IMR-90 (cell line): Measurements from ENCODE around the gene DENND1A. TPM values are rescaled to one million over a fixed set of nuclear protein-coding genes. Genes with fewer than 3 reads are reported as not detected.

Experiments
- ATAC-seq: fragments of 200-7000 bp; cut with Tn5 transposase; 2 replicates; pipeline ENCODE4 v1.9.1; 2020; ENCODE audit warnings: low read depth, mild to moderate bottlenecking, moderate library complexity
- BruUV-seq: library from RNA; stranded (reverse); fragments of 400-500 nt; replicated peaks from 2 replicates; lab custom pipeline; 2021; lab: Mats Ljungman, UMichigan
- CTCF ChIA-PET: fragments of 300-600 bp; formaldehyde crosslinking; extraction: SDS; loops from one replicate; lab custom pipeline; 2021; ENCODE audit warnings: antibody characterized with exemption; lab: Yijun Ruan, JAX
- POLR2A ChIA-PET: fragments of 300-600 bp; sonication (Branson Sonifier 250); formaldehyde crosslinking; loops from one replicate; lab custom pipeline; 2022; ENCODE audit warnings: antibody characterized with exemption; ENCODE audit not compliant: unreplicated experiment; lab: Charles Lee
- DNase-seq: peaks from one replicate; pipeline ENCODE4 v3.0.0; 2013
- H2AFZ ChIP-seq: replicated peaks from 2 replicates; pipeline ENCODE3; 2013; ENCODE audit warnings: low read length, mild to moderate bottlenecking; ENCODE audit not compliant: poor library complexity
- H2AK5ac ChIP-seq: 2 replicates; pipeline ENCODE4 v1.6.1; 2013; ENCODE audit warnings: low read depth, low read length, inconsistent platforms
- H2AK9ac ChIP-seq: replicated peaks from 2 replicates; pipeline ENCODE3; 2013; ENCODE audit warnings: mild to moderate bottlenecking, low read depth, low read length, moderate library complexity; ENCODE audit not compliant: poor library complexity
- H2BK120ac ChIP-seq: 2 replicates; pipeline ENCODE4 v1.6.1; 2013; ENCODE audit warnings: low read depth, low read length, inconsistent platforms
- H2BK15ac ChIP-seq: 3 replicates; pipeline ENCODE4 v1.6.1; 2013; ENCODE audit warnings: low read depth, low read length, inconsistent platforms
- H2BK20ac ChIP-seq: 2 replicates; pipeline ENCODE4 v1.6.1; 2013; ENCODE audit warnings: low read depth, mild to moderate bottlenecking, inconsistent platforms, low read length, moderate library complexity
- H2BK5ac ChIP-seq: 2 replicates; pipeline ENCODE4 v1.6.1; 2013; ENCODE audit warnings: mild to moderate bottlenecking, low read depth, low read length, inconsistent platforms; ENCODE audit not compliant: poor library complexity, severe bottlenecking
- H3K14ac ChIP-seq: replicated peaks from 2 replicates; pipeline ENCODE4 v1.6.1; 2013; ENCODE audit warnings: low read depth, low read length, inconsistent platforms
- H3K18ac ChIP-seq: 2 replicates; pipeline ENCODE4 v1.6.1; 2013; ENCODE audit warnings: low read depth, low read length, control low read depth
- H3K23ac ChIP-seq: 2 replicates; pipeline ENCODE4 v1.6.1; 2013; ENCODE audit warnings: low read depth, low read length, inconsistent platforms
- H3K27ac ChIP-seq: 2 replicates; pipeline ENCODE4 v1.5.1; 2013; ENCODE audit warnings: mild to moderate bottlenecking, control low read depth, low read length; ENCODE audit not compliant: insufficient read depth
- H3K27me3 ChIP-seq: 2 replicates; pipeline ENCODE4 v1.6.1; 2013; ENCODE audit warnings: low read length; ENCODE audit not compliant: control insufficient read depth, insufficient read depth
- H3K36me3 ChIP-seq: 2 replicates; pipeline ENCODE4 v1.6.1; 2013; ENCODE audit warnings: low read length, mixed read lengths; ENCODE audit not compliant: control insufficient read depth, insufficient read depth
- H3K4ac ChIP-seq: 2 replicates; pipeline ENCODE4 v1.6.1; 2013; ENCODE audit warnings: low read depth, low read length, inconsistent platforms
- H3K4me1 ChIP-seq: 2 replicates; pipeline ENCODE4 v1.6.1; 2013; ENCODE audit warnings: low read length, mixed read lengths; ENCODE audit not compliant: control insufficient read depth, insufficient read depth
- H3K4me2 ChIP-seq: 2 replicates; pipeline ENCODE4 v1.6.1; 2013; ENCODE audit warnings: low read depth, mild to moderate bottlenecking, control low read depth, low read length, moderate library complexity
- H3K4me3 ChIP-seq: 2 replicates; pipeline ENCODE4 v1.5.1; 2013; ENCODE audit warnings: low read depth, mild to moderate bottlenecking, control low read depth, low read length, moderate library complexity; ENCODE audit not compliant: insufficient read depth
- H3K56ac ChIP-seq: 2 replicates; pipeline ENCODE4 v1.6.1; 2013; ENCODE audit warnings: low read length, inconsistent platforms; ENCODE audit not compliant: insufficient read depth; ENCODE audit errors: extremely low read depth
- H3K79me1 ChIP-seq, 2 experiments: 2 replicates each; pipeline ENCODE4 v1.6.1; 2013; ENCODE audit warnings: low read length in 2 of 2, inconsistent platforms in 1 of 2, low read depth in 1 of 2
- H3K9ac ChIP-seq: 2 replicates; pipeline ENCODE4 v1.6.1; 2013; ENCODE audit warnings: low read depth, low read length, control low read depth
- H3K9me1 ChIP-seq: 2 replicates; pipeline ENCODE4 v1.6.1; 2013; ENCODE audit warnings: low read length, inconsistent platforms; ENCODE audit not compliant: insufficient read depth
- H3K9me3 ChIP-seq: 2 replicates; pipeline ENCODE4 v1.6.1; 2013; ENCODE audit warnings: low read length; ENCODE audit not compliant: control insufficient read depth, insufficient read depth
- H4K20me1 ChIP-seq: 2 replicates; pipeline ENCODE4 v1.6.1; 2013; ENCODE audit warnings: low read length, inconsistent platforms; ENCODE audit not compliant: insufficient read depth
- H4K5ac ChIP-seq: 2 replicates; pipeline ENCODE4 v1.6.1; 2013; ENCODE audit warnings: mild to moderate bottlenecking, low read depth, low read length, control low read depth
- H4K8ac ChIP-seq, 2 experiments: 2 replicates each; pipeline ENCODE4 v1.6.1; 2013; ENCODE audit warnings: low read depth in 2 of 2, low read length in 2 of 2, control low read depth in 1 of 2, inconsistent platforms in 1 of 2
- H4K91ac ChIP-seq: 2 replicates; pipeline ENCODE4 v1.6.1; 2013; ENCODE audit warnings: low read depth, low read length, inconsistent platforms; ENCODE audit not compliant: insufficient read depth
- MAFK ChIP-seq: IDR thresholded peaks from 2 replicates; pipeline ENCODE4 v1.6.1; 2012; ENCODE audit warnings: low read depth, low read length, improper control_type of control experiment
- WGBS, 2 experiments: methylation state at CpG; one replicate each; pipeline versions ENCODE4 v1.1.5 to v1.1.7; 2013; ENCODE audit warnings: missing lambda C conversion rate in 2 of 2; ENCODE audit not compliant: insufficient read length in 1 of 2; ENCODE audit errors: extremely low coverage in 2 of 2; 5-methylcytosine and 5-hydroxymethylcytosine counted together
- dilution Hi-C: fragments of 300-500 bp; cut with HindIII; formaldehyde crosslinking; loops from one replicate; pipeline ENCODE4 v1.14.3; 2018; ENCODE audit warnings: low sequenced_read_pairs; ENCODE audit not compliant: unreplicated experiment
- in situ Hi-C: fragments of 300-500 bp; cut with MboI; formaldehyde crosslinking; loops from 3 replicates; pipeline ENCODE4 v1.14.3; 2019; ENCODE audit warnings: low sequenced_read_pairs, inconsistent platforms, mixed read lengths
- intact Hi-C: fragments of 100-400 bp; cut with micrococcal nuclease; formaldehyde crosslinking; loops from 2 replicates; pipeline ENCODE4 v1.10.0; 2022
- polyA plus RNA-seq, 3 experiments: library from polyadenylated mRNA; depleted of rRNA; stranded (reverse); fragments of >200 nt; gene quantifications; 2 replicates each; pipeline ENCODE4 v1.2.3, GENCODE V29; 2012; ENCODE audit warnings: low replicate concordance in 1 of 3
- total RNA-seq: library from RNA; depleted of rRNA; stranded (reverse); fragments of >200 nt; gene quantifications from 2 replicates; pipeline ENCODE4 v1.2.3, GENCODE V29; 2012

Gene DENND1A
- total and polyA plus RNA-seq, 2 of the 4 experiments (the other 2 are of a cell fraction) = 21.4 to 27.6 TPM

DNA sequence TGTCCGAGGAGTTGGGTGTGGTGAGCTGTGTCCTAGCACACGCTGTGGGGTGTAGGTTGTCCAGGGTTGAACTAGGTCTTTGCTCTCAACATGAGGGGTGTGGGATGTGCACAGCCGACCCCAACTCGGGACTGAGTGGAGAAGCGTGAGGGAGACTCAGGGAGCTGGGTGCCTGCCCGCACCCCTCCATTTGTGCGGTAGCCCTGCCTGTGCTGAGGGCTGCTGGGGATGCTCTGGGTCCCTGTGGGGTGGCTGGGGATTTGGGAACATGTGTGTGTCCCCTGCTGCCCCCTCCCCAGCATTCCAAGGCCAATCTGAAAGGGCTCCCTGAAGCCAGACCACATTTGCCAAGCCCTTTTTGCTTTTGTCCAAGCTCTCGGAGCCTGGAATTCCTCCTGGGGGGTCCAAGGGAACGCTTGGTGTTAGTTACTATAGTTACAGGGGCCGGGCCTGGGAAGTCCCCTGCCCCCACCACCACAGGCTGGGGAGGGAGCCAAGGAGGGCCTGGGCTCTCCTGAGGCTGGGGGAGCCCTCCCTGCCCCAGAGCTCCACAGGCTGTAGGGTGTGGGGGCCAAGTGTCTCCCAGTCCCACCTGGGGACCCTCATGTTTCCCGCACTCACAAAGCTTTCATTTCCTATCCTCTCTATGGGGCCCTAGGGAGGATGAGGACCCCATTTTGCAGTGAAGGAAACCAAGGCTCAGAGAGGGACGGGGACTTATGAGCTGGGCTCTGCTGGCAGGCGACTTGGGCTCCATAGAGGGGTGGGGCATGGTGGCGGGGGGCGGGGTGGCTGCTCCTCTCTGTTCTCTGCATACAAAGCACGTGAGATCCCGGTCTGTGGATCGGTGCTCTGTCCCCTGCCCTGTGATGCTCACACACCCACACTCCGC lies 572.8 kb downstream of the DENND1A start:
- H2BK20ac ChIP-seq = no peak overlapping the region
- H4K91ac ChIP-seq = no peak overlapping the region
- H3K4me3 ChIP-seq = no peak overlapping the region
- no peak overlapping the region for H3K56ac ChIP-seq
- H2AK9ac ChIP-seq = no peak overlapping the region
- H4K5ac ChIP-seq = no peak overlapping the region
- no peak overlapping the region for H4K8ac ChIP-seq
- H3K18ac ChIP-seq = no peak overlapping the region
- in situ Hi-C loops = no loop called here
- H3K27ac ChIP-seq = no peak overlapping the region
- H3K14ac ChIP-seq = no peak overlapping the region
- no TSS peak for BruUV-seq
- H3K79me1 ChIP-seq = no peaks in the 10 kb centered on the region
- DNase-seq (no peak), ATAC-seq (no peak)
- no peak overlapping the region for H2AK5ac ChIP-seq
- H3K23ac ChIP-seq = no peak overlapping the region
- H3K9me1 ChIP-seq = no peaks in the 10 kb centered on the region
- H2BK120ac ChIP-seq = no peak overlapping the region
- H4K20me1 ChIP-seq = no peaks in the 10 kb centered on the region
- no peak overlapping the region for H2AFZ ChIP-seq
- ChIA-PET POLR2A (interaction anchor here (0.6 kb wide), 1 partner anchor 12 kb away, joined by 7 read pairs; no protein-coding TSS in a partner anchor), CTCF (no interaction called here)
- H3K9me3 ChIP-seq = no peaks in the 10 kb centered on the region
- no peak overlapping the region for H2BK15ac ChIP-seq
- WGBS, 2 experiments = 21% methylated on average over 3 of the region's 19 CpGs; no CpG with 5 or more reads in 1 of the 2 experiments
- no peak for TF ChIP-seq MAFK
- H3K4me1 ChIP-seq = peaks cover 8% of the 10 kb centered on the region; the same call in 1 of the 2 replicates
- dilution Hi-C loops = no loop called here
- intact Hi-C loops = loop anchor here (1.0 to 10.0 kb wide), 3 partner anchors 23 to 512 kb away; no protein-coding TSS in a partner anchor
- H3K36me3 ChIP-seq = no peaks in the 10 kb centered on the region
- H2BK5ac ChIP-seq = no peak overlapping the region
- H3K4ac ChIP-seq = no peak overlapping the region
- no peak overlapping the region for H3K9ac ChIP-seq
- peaks cover 42% of the 10 kb centered on the region for H3K27me3 ChIP-seq
- no peak overlapping the region for H3K4me2 ChIP-seq
